H1 (cell line): ENCODE measurements around the gene IL9. TPM values are rescaled to one million over a fixed set of nuclear protein-coding genes. Genes with fewer than 3 reads are reported as not detected.

ENCODE experiments used
- CTCF ChIA-PET: fragments of 300-600 bp; sonication (Branson Sonifier 250); formaldehyde crosslinking; loops from one replicate; lab custom pipeline; 2021; ENCODE audit not compliant: partially characterized antibody; lab: Charles Lee
- POLR2A ChIA-PET: fragments of 300-600 bp; sonication (Branson Sonifier 250); formaldehyde crosslinking; loops from one replicate; lab custom pipeline; 2021; ENCODE audit warnings: inconsistent platforms; ENCODE audit not compliant: partially characterized antibody; lab: Charles Lee
- DNase-seq, 2 experiments: peaks; one replicate each; pipeline versions ENCODE4 v3.0.0 to v3.0.0-alpha.2; 2010 to 2022; ENCODE audit warnings: low spot score in 2 of 2, low read depth in 1 of 2, mixed read lengths in 1 of 2
- FAIRE-seq: peaks from 2 replicates; lab custom pipeline; 2011; peaks lifted over from hg19 to GRCh38; lab: Jason Lieb, UNC
- H2AFZ ChIP-seq: 2 replicates; pipeline ENCODE4 v1.8.1; 2012; ENCODE audit warnings: low read length, inconsistent platforms
- H2AK5ac ChIP-seq: 2 replicates; pipeline ENCODE4 v1.6.1; 2013; ENCODE audit warnings: low read depth, low read length
- H2BK120ac ChIP-seq: replicated peaks from 2 replicates; pipeline ENCODE3; 2013; ENCODE audit warnings: low read depth, low read length, inconsistent platforms
- H2BK12ac ChIP-seq: 2 replicates; pipeline ENCODE4 v1.6.1; 2013; ENCODE audit warnings: low read depth, low read length
- H2BK15ac ChIP-seq: 2 replicates; pipeline ENCODE4 v1.6.1; 2013; ENCODE audit warnings: low read length
- H2BK20ac ChIP-seq: 2 replicates; pipeline ENCODE4 v1.6.1; 2013; ENCODE audit warnings: low read length
- H2BK5ac ChIP-seq: 2 replicates; pipeline ENCODE4 v1.6.1; 2013; ENCODE audit warnings: low read depth, low read length
- H3K14ac ChIP-seq: 2 replicates; pipeline ENCODE4 v1.6.1; 2013; ENCODE audit warnings: inconsistent platforms; ENCODE audit not compliant: insufficient read length
- H3K18ac ChIP-seq: 2 replicates; pipeline ENCODE4 v1.6.1; 2013; ENCODE audit warnings: low read length; ENCODE audit errors: extremely low read depth
- H3K23ac ChIP-seq: 2 replicates; pipeline ENCODE4 v1.6.1; 2013; ENCODE audit warnings: inconsistent platforms; ENCODE audit not compliant: insufficient read length
- H3K23me2 ChIP-seq: 2 replicates; pipeline ENCODE4 v1.6.1; 2013; ENCODE audit warnings: low read depth, low read length
- H3K27ac ChIP-seq: 2 replicates; pipeline ENCODE4 v1.6.1; 2011; ENCODE audit warnings: low read depth, low read length, inconsistent platforms
- H3K27me3 ChIP-seq, 4 experiments: replicated peaks in 1 of 4; 1 replicate in 1 of 4; 2 replicates in 3 of 4; pipeline versions ENCODE4 v1.6.1 to v1.8.1; 2011 to 2013; ENCODE audit warnings: low read length in 3 of 4, mild to moderate bottlenecking in 3 of 4, inconsistent platforms in 2 of 4, mixed read lengths in 2 of 4, moderate library complexity in 1 of 4; ENCODE audit not compliant: control insufficient read depth in 3 of 4, insufficient read depth in 3 of 4; ENCODE audit errors: extremely low read depth in 1 of 4
- H3K36me3 ChIP-seq, 4 experiments: 2 replicates each; pipeline versions ENCODE4 v1.6.1 to v1.8.1; 2011 to 2013; ENCODE audit warnings: mild to moderate bottlenecking in 4 of 4, low read length in 3 of 4, moderate library complexity in 2 of 4, control low read depth in 1 of 4, inconsistent platforms in 1 of 4; ENCODE audit not compliant: insufficient read depth in 4 of 4, control insufficient read depth in 2 of 4
- H3K4ac ChIP-seq: replicated peaks from 2 replicates; pipeline ENCODE3; 2013; ENCODE audit warnings: low read length, low read depth, mixed read lengths, inconsistent platforms; ENCODE audit not compliant: insufficient read length
- H3K4me1 ChIP-seq, 4 experiments: replicated peaks in 1 of 4; 1 replicate in 1 of 4; 2 replicates in 3 of 4; pipeline versions ENCODE4 v1.6.1 to v1.8.1; 2011 to 2013; ENCODE audit warnings: low read length in 3 of 4, inconsistent platforms in 2 of 4, mixed read lengths in 1 of 4; ENCODE audit not compliant: insufficient read depth in 4 of 4, control insufficient read depth in 3 of 4
- H3K4me2 ChIP-seq, 2 experiments: 2 replicates each; pipeline versions ENCODE4 v1.6.1 to v1.8.1; 2011 to 2013; ENCODE audit warnings: low read depth in 2 of 2, low read length in 2 of 2, control low read depth in 1 of 2, inconsistent platforms in 1 of 2, mild to moderate bottlenecking in 1 of 2; ENCODE audit not compliant: insufficient read depth in 1 of 2
- H3K4me3 ChIP-seq, 4 experiments: fragments of 200-600, 300-600 bp in 1 of 4; sonication (generic), shearing (Covaris generic), sonication (Bioruptor Twin) in 1 of 4; 2 replicates each; pipeline versions ENCODE4 v1.5.1 to v1.8.1; 2011 to 2016; ENCODE audit warnings: low read length in 4 of 4, low read depth in 3 of 4, control low read depth in 2 of 4, inconsistent platforms in 2 of 4, mild to moderate bottlenecking in 2 of 4, mixed read lengths in 1 of 4, moderate library complexity in 1 of 4; ENCODE audit not compliant: insufficient read depth in 2 of 4; ENCODE audit errors: extremely low read depth in 1 of 4
- H3K56ac ChIP-seq: replicated peaks from 2 replicates; pipeline ENCODE3; 2013; ENCODE audit warnings: low read depth, mild to moderate bottlenecking, mixed read lengths, low read length, inconsistent platforms; ENCODE audit not compliant: insufficient read length
- H3K79me1 ChIP-seq: 2 replicates; pipeline ENCODE4 v1.6.1; 2013; ENCODE audit warnings: low read depth, low read length, control low read depth
- H3K79me2 ChIP-seq, 2 experiments: 2 replicates each; pipeline versions ENCODE4 v1.6.1 to v1.8.1; 2012 to 2013; ENCODE audit warnings: low read length in 2 of 2, mild to moderate bottlenecking in 2 of 2, inconsistent platforms in 1 of 2; ENCODE audit not compliant: insufficient read depth in 2 of 2, control insufficient read depth in 1 of 2
- H3K9ac ChIP-seq, 4 experiments: replicated peaks in 1 of 4; 1 replicate in 1 of 4; 2 replicates in 3 of 4; pipeline versions ENCODE4 v1.6.1 to v1.8.1; 2011 to 2013; ENCODE audit warnings: low read depth in 3 of 4, low read length in 3 of 4, control low read depth in 2 of 4, mild to moderate bottlenecking in 2 of 4, moderate library complexity in 2 of 4, inconsistent platforms in 1 of 4; ENCODE audit errors: extremely low read depth in 1 of 4
- H3K9me3 ChIP-seq, 2 experiments: 2 replicates each; pipeline versions ENCODE4 v1.6.1 to v1.8.1; 2012 to 2013; ENCODE audit warnings: mild to moderate bottlenecking in 2 of 2, moderate library complexity in 2 of 2, control low read depth in 1 of 2, inconsistent platforms in 1 of 2, low read depth in 1 of 2, low read length in 1 of 2, mixed read lengths in 1 of 2; ENCODE audit not compliant: insufficient read depth in 2 of 2
- H4K20me1 ChIP-seq, 2 experiments: replicated peaks in 1 of 2; 2 replicates each; pipeline versions ENCODE3 to v1.8.1; 2011 to 2013; ENCODE audit warnings: inconsistent platforms in 2 of 2, low read length in 2 of 2, mild to moderate bottlenecking in 1 of 2; ENCODE audit not compliant: insufficient read depth in 2 of 2, control insufficient read depth in 1 of 2
- H4K5ac ChIP-seq: 2 replicates; pipeline ENCODE4 v1.6.1; 2013; ENCODE audit warnings: low read length, low read depth, mixed read lengths, inconsistent platforms; ENCODE audit not compliant: insufficient read length
- H4K8ac ChIP-seq: 2 replicates; pipeline ENCODE4 v1.8.0; 2013; ENCODE audit warnings: mild to moderate bottlenecking, moderate library complexity, low read length, inconsistent platforms; ENCODE audit not compliant: insufficient read depth; ENCODE audit errors: extremely low read depth
- H4K91ac ChIP-seq: replicated peaks from 2 replicates; pipeline ENCODE3; 2013; ENCODE audit warnings: low read length, mixed read lengths, inconsistent platforms; ENCODE audit not compliant: insufficient read length
- ATF3 ChIP-seq: IDR thresholded peaks from 2 replicates; pipeline ENCODE4 v1.6.1; 2011; ENCODE audit warnings: low read depth, mild to moderate bottlenecking, low read length; ENCODE audit not compliant: insufficient read depth
- BRCA1 ChIP-seq: IDR thresholded peaks from 2 replicates; pipeline ENCODE4 v1.6.1; 2012; ENCODE audit warnings: low read depth, low read length, improper control_type of control experiment
- RBBP5 ChIP-seq: IDR thresholded peaks from 2 replicates; pipeline ENCODE4 v1.7.1; 2012; ENCODE audit warnings: low read depth, mild to moderate bottlenecking, inconsistent platforms, low read length, moderate library complexity, borderline replicate concordance
- TBP ChIP-seq: IDR thresholded peaks from 2 replicates; pipeline ENCODE4 v1.6.1; 2011; ENCODE audit warnings: low read depth, low read length, improper control_type of control experiment
- WGBS, 2 experiments: shearing (Covaris generic) in 1 of 2; methylation state at CpG; one replicate each; pipeline versions ENCODE4 v1.1.6 to v1.1.7; 2013 to 2015; ENCODE audit warnings: low lambda C conversion rate in 2 of 2, mixed read lengths in 2 of 2, inconsistent platforms in 1 of 2, low coverage in 1 of 2, missing lambda C conversion rate in 1 of 2; ENCODE audit not compliant: insufficient replicate concordance in 2 of 2, insufficient coverage in 1 of 2, insufficient read length in 1 of 2; ENCODE audit errors: extremely low coverage in 1 of 2, missing lambda C conversion rate in 1 of 2; 5-methylcytosine and 5-hydroxymethylcytosine counted together
- polyA plus RNA-seq, 7 experiments: library from polyadenylated mRNA; depleted of rRNA in 3 of 7; stranded (reverse) in 5 of 7; unstranded in 2 of 7; fragments of >200 nt in 5 of 7; fragments of 200-250 nt in 2 of 7; gene quantifications; 1 replicate in 5 of 7; 2 replicates in 1 of 7; 4 replicates in 1 of 7; pipeline versions ENCODE4 v1.2.1 to v1.2.3, GENCODE V29; 2011 to 2013; ENCODE audit warnings: missing spikeins in 2 of 7, mixed read lengths in 2 of 7
- total RNA-seq: library from RNA; stranded (reverse); fragmentation: NEBNext Ultra II Directional; extraction: Animal tissue kit (Norgen Biotek cat#: 25700); gene quantifications from 2 replicates; pipeline ENCODE4 v1.2.1, GENCODE V29; 2021

The IL9 gene
- total and polyA plus RNA-seq, 2 of the 8 experiments (the other 6 are each of a cell fraction or from before 2014, with no cell fraction given): not detected

- H3K4me3 ChIP-seq: no peak overlapping the region
- no peak overlapping the region for H3K4me2 ChIP-seq
- H3K18ac ChIP-seq: no peak overlapping the region
- no peak overlapping the region for H4K91ac ChIP-seq
- POLR2A ChIA-PET: no interaction called here
- WGBS, 2 experiments: 80% methylated on average over 2 of the region's 2 CpGs; no CpG with 5 or more reads in 1 of the 2 experiments
- H3K27me3 ChIP-seq: peaks cover 0 to 6% (median 4%) of the 10 kb centered on the region in 4 experiments; a peak in 2 of 7 replicates
- H2BK120ac ChIP-seq: no peak overlapping the region
- no peak overlapping the region for H3K4ac ChIP-seq
- no peak overlapping the region for H2AFZ ChIP-seq
- no peaks in the 10 kb centered on the region for H3K36me3 ChIP-seq
- H3K56ac ChIP-seq: no peak overlapping the region
- H3K23ac ChIP-seq: no peak overlapping the region
- H2BK15ac ChIP-seq: no peak overlapping the region
- no peak overlapping the region for H3K14ac ChIP-seq
- peaks cover 0 to 5% (median 3%) of the 10 kb centered on the region in 4 experiments; a peak in 1 of 7 replicates for H3K4me1 ChIP-seq
- H3K27ac ChIP-seq: no peak overlapping the region
- no peak overlapping the region for H3K9ac ChIP-seq
- no peak overlapping the region for H2BK20ac ChIP-seq
- DNase-seq: no peak
- H2BK5ac ChIP-seq: no peak overlapping the region
- CTCF ChIA-PET: interaction anchor here (0.6 to 4.8 kb wide), 21 partner anchors 9 to 425 kb away, joined by 3 to 37 read pairs (median 5); partner anchors contain the start of gene SLC25A48
- no peak overlapping the region for H2AK5ac ChIP-seq
- H3K9me3 ChIP-seq: no peaks in the 10 kb centered on the region
- no peaks in the 10 kb centered on the region for H4K20me1 ChIP-seq
- no peak overlapping the region for H2BK12ac ChIP-seq
- no peak overlapping the region for H4K8ac ChIP-seq
- TF ChIP-seq RBBP5: no peak
- no peak for TF ChIP-seq TBP
- TF ChIP-seq BRCA1: no peak
- no peak for TF ChIP-seq ATF3
- no peaks in the 10 kb centered on the region for H3K79me2 ChIP-seq
- H3K79me1 ChIP-seq: no peaks in the 10 kb centered on the region
- no peak overlapping the region for H4K5ac ChIP-seq
- no peak for FAIRE-seq
- peaks cover 2% of the 10 kb centered on the region; the same call in 1 of the 2 replicates for H3K23me2 ChIP-seq
Observed at GRCh38 chr5:135890296-135890695, 5.3 kb downstream of the IL9 start.
